Fibroblast of skin of back (primary cell): ENCODE results near the gene CHRNA4.

Experiments
- DNase-seq: peaks from one replicate; pipeline ENCODE4 v3.0.0-alpha.2; 2013

CHRNA4 gene

GRCh38 chr20:63332488-63333240 is 28.5 kb downstream of the CHRNA4 start:
- no peak for DNase-seq

- no peak for DNase-seq
Observed at GRCh38 chr20:63331741-63332400, 29.3 kb downstream of the CHRNA4 start.

DNA sequence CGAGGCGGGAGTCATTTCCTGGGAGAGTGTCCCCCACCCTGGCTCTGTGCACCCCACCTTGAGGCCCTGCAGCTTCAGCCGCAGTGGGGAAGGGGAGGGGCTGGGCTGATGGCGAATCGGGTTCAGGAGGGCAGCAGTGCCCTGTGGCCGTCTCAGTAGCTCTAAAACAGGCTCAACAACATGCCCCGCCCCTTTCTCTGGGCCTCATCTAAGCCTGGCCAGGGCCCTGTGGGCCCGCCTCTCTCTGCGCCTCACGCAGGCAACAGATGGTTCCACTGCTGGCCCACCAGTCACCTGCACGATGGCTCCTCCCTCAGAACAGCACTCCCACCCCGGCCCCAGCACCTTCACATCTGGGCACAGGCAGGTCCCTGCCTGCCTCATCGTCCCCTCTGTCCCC is 30.2 kb downstream of the CHRNA4 start:
- DNase-seq, result no peak

- DNase-seq, result no peak
Observed at GRCh38 chr20:63330084-63330760, 30.9 kb downstream of the CHRNA4 start.

- DNase-seq, result no peak
Observed at GRCh38 chr20:63329331-63330083, 31.6 kb downstream of the CHRNA4 start.

- no peak for DNase-seq
Observed at GRCh38 chr20:63328718-63329275, 32.4 kb downstream of the CHRNA4 start.

- no peak for DNase-seq
Observed at GRCh38 chr20:63328026-63328700, 33.0 kb downstream of the CHRNA4 start.

DNA sequence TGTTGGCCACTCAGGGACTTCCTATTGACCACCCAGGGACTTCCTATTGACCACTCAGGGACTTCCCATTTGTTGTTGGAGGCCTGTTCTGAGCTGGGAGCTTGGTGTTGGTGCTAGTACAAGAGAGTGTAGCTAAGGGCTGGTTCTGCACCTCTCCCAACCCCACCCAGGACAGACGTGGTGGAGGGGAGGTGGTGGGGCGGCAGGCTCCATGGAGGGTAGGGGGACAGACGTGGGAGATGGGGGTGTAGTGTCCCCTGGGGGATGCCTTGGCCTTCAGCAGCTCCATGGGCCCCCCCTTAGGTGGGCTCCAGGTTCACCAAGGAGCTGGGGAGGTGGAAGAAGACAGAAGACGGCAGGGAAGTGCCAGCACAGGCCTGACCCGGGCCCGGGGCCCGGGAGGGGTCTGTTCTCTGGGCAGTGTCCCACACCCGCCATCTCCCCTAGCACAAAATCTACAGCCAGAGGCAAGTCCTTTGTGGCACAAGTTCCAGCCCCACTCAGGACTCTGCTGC is 33.9 kb downstream of the CHRNA4 start:
- no peak for DNase-seq

DNA sequence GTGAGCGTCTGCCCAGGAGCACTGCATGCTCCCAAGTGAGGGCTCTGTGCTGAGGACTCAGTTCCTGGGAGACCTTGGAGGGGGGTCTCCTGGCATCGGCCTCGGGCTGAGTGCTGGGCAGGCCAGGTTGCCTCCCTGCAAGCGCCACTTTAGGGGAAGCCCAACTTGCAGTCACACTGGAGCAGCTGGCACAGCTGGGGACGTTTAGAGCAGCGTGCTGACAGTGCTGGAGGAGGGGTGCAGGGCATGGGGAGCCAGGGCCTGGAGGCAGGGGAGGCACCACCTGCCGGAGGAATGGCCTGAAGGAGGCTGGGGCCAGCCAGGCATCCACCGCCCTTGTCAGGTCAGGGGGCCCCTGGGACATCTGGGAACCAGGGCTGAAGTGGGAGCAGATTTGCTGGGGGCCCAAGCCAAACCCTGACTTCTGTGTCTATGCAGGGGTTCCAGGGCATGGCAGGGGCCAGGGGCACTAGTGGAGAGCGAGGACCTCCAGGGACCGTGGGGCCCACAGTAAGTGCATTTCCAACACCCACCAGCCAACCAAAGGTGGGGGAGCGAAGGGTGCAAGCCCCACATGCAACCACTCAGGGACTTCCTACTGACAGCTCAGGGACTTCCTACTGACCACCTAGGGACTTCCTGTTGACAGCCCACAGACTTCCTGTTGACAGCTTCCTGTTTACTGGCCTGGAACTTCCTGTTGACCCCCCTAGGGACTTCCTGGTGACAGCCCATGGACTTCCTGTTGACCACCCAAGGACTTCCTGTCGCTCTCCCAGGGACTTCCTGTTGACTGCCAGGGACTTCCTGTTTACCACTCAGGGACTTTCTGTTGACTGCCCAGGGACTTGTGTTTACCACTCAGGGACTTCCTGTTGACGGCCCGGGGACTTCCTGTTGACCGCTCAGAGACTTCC is 34.6 kb downstream of the CHRNA4 start:
- DNase-seq, result no peak

DNA sequence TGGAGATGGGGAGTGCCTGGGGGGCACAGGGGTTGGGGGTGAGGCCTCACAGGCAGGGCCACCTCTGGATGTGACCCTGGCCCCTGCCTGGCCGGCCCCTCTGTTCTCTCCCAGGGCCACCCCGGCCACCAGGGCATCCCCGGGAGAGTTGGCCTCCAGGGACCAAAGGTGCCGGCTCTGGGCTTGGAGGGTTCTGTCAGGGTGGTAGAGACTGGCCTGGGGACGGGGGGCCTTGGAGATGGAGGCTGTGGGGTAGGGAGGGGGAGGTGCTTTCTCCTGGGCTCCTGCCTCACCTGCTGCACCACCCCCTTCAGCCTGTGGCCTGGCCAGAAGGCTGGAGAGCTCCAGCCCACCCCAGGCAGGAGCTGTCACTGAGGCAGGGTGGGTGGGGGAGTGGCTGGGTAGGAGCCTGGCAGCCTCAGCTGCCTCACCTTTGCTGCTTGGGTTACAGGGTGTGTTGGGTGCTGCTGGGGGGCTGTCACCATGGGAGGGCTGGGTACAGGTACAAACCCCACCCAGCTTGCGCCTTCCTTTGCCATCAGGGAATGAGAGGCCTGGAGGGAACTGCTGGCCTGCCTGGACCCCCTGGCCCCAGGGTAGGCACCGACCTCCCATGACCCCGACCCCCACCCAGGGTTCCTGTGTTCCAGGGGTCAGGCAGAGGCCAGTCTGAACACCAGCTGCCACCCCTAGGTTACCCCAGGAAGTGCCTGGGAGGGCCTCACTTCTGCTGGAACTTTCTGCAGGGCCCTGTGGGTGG is 35.4 kb downstream of the CHRNA4 start:
- no peak for DNase-seq

GRCh38 chr20:63325021-63325471 is 36.1 kb downstream of the CHRNA4 start:
- no peak for DNase-seq

DNA sequence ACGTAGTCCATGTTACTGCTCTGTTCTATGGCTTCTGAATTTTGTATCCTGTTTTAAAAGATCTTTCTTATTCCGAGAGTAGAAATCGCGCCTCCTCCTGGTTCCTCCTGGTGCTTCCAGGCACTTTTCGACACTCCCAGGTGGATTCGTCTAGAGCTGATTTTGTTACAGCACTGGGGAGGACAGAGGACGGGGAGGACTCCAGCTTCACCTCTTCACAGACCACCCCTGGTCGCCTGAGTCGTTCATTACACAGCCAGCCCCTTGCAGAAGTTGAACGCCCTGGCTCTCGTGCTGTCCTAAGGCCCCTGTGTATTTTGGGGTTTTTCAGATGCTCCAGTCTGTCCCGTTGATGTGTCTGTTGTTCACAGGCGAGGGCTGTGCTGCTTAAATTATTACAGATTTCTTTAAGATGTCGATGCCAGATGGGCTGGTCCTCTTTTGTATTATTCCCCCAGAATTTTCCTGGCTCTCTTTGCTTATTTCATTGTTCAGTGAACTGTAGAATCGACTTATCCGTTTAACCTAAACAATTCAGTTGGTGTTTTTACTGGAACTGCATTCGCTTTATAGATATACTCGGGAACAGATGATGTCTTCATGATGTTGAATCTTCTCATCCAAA is 37.7 kb downstream of the CHRNA4 start:
- no peak for DNase-seq

- DNase-seq, result no peak
Observed at GRCh38 chr20:63322933-63323273, 38.2 kb downstream of the CHRNA4 start.

DNA sequence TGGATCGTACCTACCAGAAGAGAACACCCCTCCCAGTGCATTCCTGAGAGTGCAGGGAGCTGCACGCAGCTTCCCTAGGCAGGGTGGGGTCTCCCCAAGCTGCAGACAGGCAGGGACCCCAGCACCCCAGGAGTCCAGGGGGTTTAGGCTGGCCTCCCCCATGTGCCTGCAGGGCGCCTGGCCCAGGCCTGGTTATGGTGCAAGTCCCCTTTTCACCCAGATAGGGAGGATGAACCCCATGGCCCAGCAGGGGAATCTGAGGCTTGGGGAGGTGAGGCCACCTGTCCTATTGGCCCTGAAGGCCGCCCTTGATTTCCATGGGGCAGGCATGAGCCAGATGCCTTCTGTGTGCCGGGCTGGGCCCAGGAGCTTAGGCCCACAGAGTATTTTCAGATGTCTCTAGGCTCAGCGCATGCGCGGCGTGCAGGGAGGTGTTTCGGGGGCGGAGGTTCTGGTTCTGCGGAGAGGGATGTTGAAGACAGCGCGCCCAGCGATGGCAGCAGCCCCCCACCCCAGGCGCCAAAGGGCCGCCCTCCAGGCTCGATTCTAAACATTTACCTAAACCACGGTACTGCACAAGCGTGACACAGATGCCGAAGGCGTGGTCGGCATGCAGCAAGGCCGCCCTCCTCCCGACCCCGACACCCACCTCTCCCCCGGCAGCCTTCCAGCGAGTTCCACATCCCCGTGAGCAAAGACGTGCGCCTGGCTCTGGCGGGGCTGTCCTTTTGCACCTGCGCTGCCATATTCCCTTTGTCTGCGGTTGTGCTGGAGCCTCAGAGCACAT is 38.8 kb downstream of the CHRNA4 start:
- no peak for DNase-seq

DNA sequence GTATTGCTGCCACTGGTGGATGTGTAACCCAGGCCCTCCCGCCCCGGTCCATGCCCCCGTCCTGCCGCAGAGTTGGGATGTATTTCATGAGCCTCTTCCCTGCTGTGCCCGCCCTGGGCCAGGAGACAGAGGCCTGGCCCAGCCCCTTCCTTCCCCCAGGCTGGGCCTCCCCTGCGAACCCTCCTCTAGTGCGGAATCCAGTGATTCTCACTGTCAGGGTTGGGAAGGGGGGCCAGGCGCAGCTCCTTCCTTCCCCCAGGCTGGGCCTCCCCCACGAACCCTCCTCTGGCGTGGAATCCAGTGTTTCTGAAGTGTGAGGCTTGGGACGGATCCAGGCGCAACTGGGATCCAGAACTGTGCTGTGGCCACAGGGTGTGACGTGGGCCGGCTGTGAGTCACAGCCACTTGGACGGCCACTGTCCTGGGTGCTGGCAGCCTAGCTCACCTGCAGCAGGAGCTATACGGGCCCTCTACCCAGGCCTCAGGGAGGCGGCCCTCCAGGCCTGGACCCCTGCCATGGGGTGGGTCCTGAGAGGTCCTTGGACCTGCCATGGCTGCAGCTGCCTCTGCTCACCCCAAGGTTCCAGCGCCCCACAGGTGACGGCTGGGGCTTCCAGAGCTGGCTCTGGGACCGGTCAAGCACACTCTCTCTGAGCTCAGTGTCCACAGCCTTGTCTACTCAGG is 39.9 kb downstream of the CHRNA4 start:
- no peak for DNase-seq

DNA sequence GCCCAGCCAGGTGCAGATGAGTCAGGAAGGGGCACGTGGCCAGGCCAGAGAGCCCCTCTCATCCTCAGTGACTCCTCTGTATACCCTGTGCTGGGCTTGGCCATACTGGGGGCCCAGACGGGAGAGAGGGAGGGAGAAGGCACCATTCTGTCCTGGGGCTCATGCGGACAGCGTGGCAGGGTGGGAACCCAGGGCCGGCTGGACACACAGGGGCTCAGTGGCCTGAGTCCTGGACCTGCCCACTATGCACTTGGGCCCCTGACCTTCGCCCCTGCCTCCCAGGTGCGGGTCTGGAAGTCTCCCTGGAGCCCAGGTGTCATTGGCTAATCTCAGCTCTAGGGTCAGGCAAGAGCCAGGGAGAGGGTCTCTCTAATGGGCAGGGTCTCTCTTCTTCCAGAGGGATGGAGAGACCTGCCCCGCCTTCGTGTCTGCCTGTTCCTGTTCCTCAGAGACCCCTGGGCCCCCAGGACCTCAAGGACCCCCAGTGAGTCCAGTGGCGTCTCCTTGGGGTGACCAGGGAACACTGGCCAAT is 40.5 kb downstream of the CHRNA4 start:
- DNase-seq, result no peak

GRCh38 chr20:63320041-63320511 is 41.1 kb downstream of the CHRNA4 start:
- no peak for DNase-seq
